Glutamatergic neuron (in vitro differentiated cells): ENCODE results near the gene RPL36. TPM values are rescaled to one million over a fixed set of nuclear protein-coding genes. Genes with fewer than 3 reads are reported as not detected.

Source experiments
- DNase-seq: peaks from one replicate; pipeline ENCODE4 v3.0.0; 2022
- H3K27ac Mint-ChIP-seq: one replicate; pipeline ENCODE4 v1.8.0; 2020; ENCODE audit warnings: mild to moderate bottlenecking, mixed read lengths, inconsistent platforms; ENCODE audit not compliant: unreplicated experiment
- H3K27me3 Mint-ChIP-seq: one replicate; pipeline ENCODE4 v1.8.0; 2020; ENCODE audit warnings: mild to moderate bottlenecking, moderate library complexity, mixed read lengths, inconsistent platforms; ENCODE audit not compliant: unreplicated experiment
- H3K36me3 Mint-ChIP-seq: one replicate; pipeline ENCODE4 v1.8.0; 2020; ENCODE audit warnings: mild to moderate bottlenecking, mixed read lengths, inconsistent platforms; ENCODE audit not compliant: unreplicated experiment
- H3K4me1 Mint-ChIP-seq: one replicate; pipeline ENCODE4 v1.8.0; 2020; ENCODE audit warnings: mild to moderate bottlenecking, low read depth, mixed read lengths, inconsistent platforms; ENCODE audit not compliant: unreplicated experiment
- H3K4me3 Mint-ChIP-seq: one replicate; pipeline ENCODE4 v1.8.0; 2020; ENCODE audit warnings: mild to moderate bottlenecking, mixed read lengths, inconsistent platforms; ENCODE audit not compliant: unreplicated experiment
- H3K9me3 Mint-ChIP-seq: one replicate; pipeline ENCODE4 v1.8.0; 2020; ENCODE audit warnings: mild to moderate bottlenecking, moderate library complexity, mixed read lengths, inconsistent platforms; ENCODE audit not compliant: unreplicated experiment
- total RNA-seq: library from RNA; stranded (reverse); fragmentation: NEBNext Ultra II Directional; extraction: Animal tissue kit (Norgen Biotek cat#: 25700); gene quantifications from one replicate; pipeline ENCODE4 v1.2.1, GENCODE V29; 2021; ENCODE audit not compliant: unreplicated experiment
- TF ChIP-seq, protein P1 (sequence below): fragments of 200-600 bp; sonication (generic); IDR thresholded peaks from one replicate; pipeline ENCODE4 v1.5.0; 2021; ENCODE audit not compliant: partially characterized antibody, unreplicated experiment

Gene RPL36
- total RNA-seq, 1 donor from 2014 or later: 514 TPM

DNA sequence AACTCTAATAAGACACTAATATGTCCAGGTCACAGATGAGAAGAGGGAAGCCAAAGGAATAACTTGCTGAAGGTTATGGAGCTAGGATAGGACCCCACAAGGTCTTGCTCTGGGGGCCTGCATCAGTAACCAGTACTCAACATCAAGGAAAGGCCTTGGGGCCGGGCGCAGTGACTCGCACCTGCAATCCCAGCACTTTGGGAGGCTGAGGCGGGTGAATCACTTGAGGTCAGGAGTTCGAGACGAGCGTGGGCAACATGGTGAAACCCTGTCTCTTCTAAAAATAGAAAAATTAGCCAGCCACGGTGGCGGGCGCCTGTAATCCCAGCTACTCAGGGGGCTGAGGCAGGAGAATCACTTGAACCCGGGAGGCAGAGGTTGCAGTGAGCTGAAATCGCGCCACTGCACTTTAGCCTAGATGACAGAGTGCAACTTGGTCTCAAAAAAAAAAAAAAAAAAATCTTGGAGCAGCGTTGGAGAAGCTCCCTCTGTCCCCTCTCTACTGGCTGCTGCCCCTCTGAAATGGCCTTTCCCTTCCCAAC lies 28.0 kb downstream of the RPL36 start:
- Mint-ChIP-seq H3K9me3 (peaks cover 16% of the 10 kb centered on the region), H3K27ac (peak overlapping the region; percentile 87), H3K36me3 (no peaks in the 10 kb centered on the region), H3K4me3 (peak overlapping the region; percentile 87), H3K4me1 (peaks cover 17% of the 10 kb centered on the region), H3K27me3 (peaks cover 6% of the 10 kb centered on the region)
- DNase-seq: no peak
- TF ChIP-seq, protein P1, sequence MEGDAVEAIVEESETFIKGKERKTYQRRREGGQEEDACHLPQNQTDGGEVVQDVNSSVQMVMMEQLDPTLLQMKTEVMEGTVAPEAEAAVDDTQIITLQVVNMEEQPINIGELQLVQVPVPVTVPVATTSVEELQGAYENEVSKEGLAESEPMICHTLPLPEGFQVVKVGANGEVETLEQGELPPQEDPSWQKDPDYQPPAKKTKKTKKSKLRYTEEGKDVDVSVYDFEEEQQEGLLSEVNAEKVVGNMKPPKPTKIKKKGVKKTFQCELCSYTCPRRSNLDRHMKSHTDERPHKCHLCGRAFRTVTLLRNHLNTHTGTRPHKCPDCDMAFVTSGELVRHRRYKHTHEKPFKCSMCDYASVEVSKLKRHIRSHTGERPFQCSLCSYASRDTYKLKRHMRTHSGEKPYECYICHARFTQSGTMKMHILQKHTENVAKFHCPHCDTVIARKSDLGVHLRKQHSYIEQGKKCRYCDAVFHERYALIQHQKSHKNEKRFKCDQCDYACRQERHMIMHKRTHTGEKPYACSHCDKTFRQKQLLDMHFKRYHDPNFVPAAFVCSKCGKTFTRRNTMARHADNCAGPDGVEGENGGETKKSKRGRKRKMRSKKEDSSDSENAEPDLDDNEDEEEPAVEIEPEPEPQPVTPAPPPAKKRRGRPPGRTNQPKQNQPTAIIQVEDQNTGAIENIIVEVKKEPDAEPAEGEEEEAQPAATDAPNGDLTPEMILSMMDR: no peak

GRCh38 chr19:5718579-5719273 lies 28.6 kb downstream of the RPL36 start:
- H3K36me3 Mint-ChIP-seq: no peaks in the 10 kb centered on the region
- peak overlapping the region; percentile 87 for H3K27ac Mint-ChIP-seq
- peak overlapping the region; percentile 87 for H3K4me3 Mint-ChIP-seq
- H3K4me1 Mint-ChIP-seq: peaks cover 17% of the 10 kb centered on the region
- H3K27me3 Mint-ChIP-seq: peaks cover 6% of the 10 kb centered on the region
- H3K9me3 Mint-ChIP-seq: peaks cover 12% of the 10 kb centered on the region
- TF ChIP-seq, protein P1: no peak
- no peak for DNase-seq

- Mint-ChIP-seq H3K36me3 (no peaks in the 10 kb centered on the region), H3K4me1 (peaks cover 13% of the 10 kb centered on the region), H3K27ac (peak overlapping the region; percentile 87), H3K9me3 (peaks cover 9% of the 10 kb centered on the region), H3K4me3 (peak overlapping the region; percentile 87), H3K27me3 (peaks cover 6% of the 10 kb centered on the region)
- TF ChIP-seq, protein P1: no peak
- DNase-seq: no peak
These were observed 29.3 kb downstream of the RPL36 start for GRCh38 chr19:5719274-5719960.

GRCh38 chr19:5719961-5720790 lies 30.1 kb downstream of the RPL36 start, which contains the start of the genes CATSPERD and LONP1:
TSS of gene CATSPERD (plus strand) at chr19:5720637. CDS start at chr19:5720738, 101 bp downstream.
TSS of gene LONP1 (minus strand) at chr19:5720146. CDS start at chr19:5720132, 14 bp downstream.
- peaks cover 12% of the 10 kb centered on the region for H3K4me1 Mint-ChIP-seq
- no peaks in the 10 kb centered on the region for H3K36me3 Mint-ChIP-seq
- H3K9me3 Mint-ChIP-seq: peaks cover 11% of the 10 kb centered on the region
- DNase-seq: peak; percentile 99
- peak within 1 kb of the TSS; percentile 89 for H3K4me3 Mint-ChIP-seq
- H3K27me3 Mint-ChIP-seq: peaks cover 7% of the 10 kb centered on the region
- H3K27ac Mint-ChIP-seq: peak within 1 kb of the TSS; percentile 87
- TF ChIP-seq, protein P1: peak; percentile 86
